A673 (cell line): ENCODE data around the gene CGNL1. TPM values are rescaled to one million over a fixed set of nuclear protein-coding genes. Genes with fewer than 3 reads are reported as not detected.

ENCODE experiments used
- BruUV-seq: library from RNA; stranded (reverse); fragments of 400-500 nt; replicated peaks from 2 replicates; lab custom pipeline; 2021; lab: Mats Ljungman, UMichigan
- CTCF ChIA-PET: fragments of 300-600 bp; sonication (Branson Sonifier 250); formaldehyde crosslinking; loops from one replicate; lab custom pipeline; 2022; ENCODE audit warnings: antibody characterized with exemption; lab: Charles Lee
- POLR2A ChIA-PET: fragments of 300-600 bp; sonication (Branson Sonifier 250); formaldehyde crosslinking; loops from one replicate; lab custom pipeline; 2022; ENCODE audit warnings: antibody characterized with exemption; ENCODE audit not compliant: low non-redundant PET; lab: Charles Lee
- DNase-seq: peaks from one replicate; pipeline ENCODE4 v3.0.0-alpha.2; 2015; ENCODE audit warnings: low spot score
- H3K27ac ChIP-seq: fragments of 200-600 bp; sonication (generic); 2 replicates; pipeline ENCODE4 v1.5.1; 2016; ENCODE audit warnings: mixed run types, low read depth, mild to moderate bottlenecking, mixed read lengths, antibody characterized with exemption, low read length; ENCODE audit not compliant: poor library complexity, severe bottlenecking
- H3K27me3 ChIP-seq: fragments of 200-600 bp; sonication (generic); replicated peaks from 2 replicates; pipeline ENCODE4 v1.6.1; 2017; ENCODE audit warnings: mixed run types, low read depth, mild to moderate bottlenecking, mixed read lengths, antibody characterized with exemption, low read length; ENCODE audit not compliant: insufficient read depth, poor library complexity
- H3K36me3 ChIP-seq: fragments of 200-600 bp; sonication (generic); 2 replicates; pipeline ENCODE4 v1.6.1; 2016; ENCODE audit warnings: mixed run types, mild to moderate bottlenecking, mixed read lengths, antibody characterized with exemption, low read length; ENCODE audit not compliant: insufficient read depth, poor library complexity, severe bottlenecking
- H3K4me1 ChIP-seq: fragments of 200-600 bp; sonication (generic); 2 replicates; pipeline ENCODE4 v1.6.1; 2017; ENCODE audit warnings: mixed run types, mild to moderate bottlenecking, mixed read lengths, antibody characterized with exemption, low read length; ENCODE audit not compliant: insufficient read depth, poor library complexity, severe bottlenecking
- H3K4me3 ChIP-seq: fragments of 200-600 bp; sonication (generic); 2 replicates; pipeline ENCODE4 v1.5.1; 2016; ENCODE audit warnings: low read depth, mixed run types, mild to moderate bottlenecking, mixed read lengths, low read length; ENCODE audit not compliant: poor library complexity, severe bottlenecking
- H3K9me3 ChIP-seq: fragments of 200-600 bp; sonication (generic); 2 replicates; pipeline ENCODE4 v1.6.1; 2016; ENCODE audit warnings: mixed run types, low read depth, mild to moderate bottlenecking, mixed read lengths, antibody characterized with exemption, low read length; ENCODE audit not compliant: poor library complexity, severe bottlenecking
- EZH2 ChIP-seq: fragments of 200-600 bp; sonication (generic); IDR thresholded peaks from 2 replicates; pipeline ENCODE4 v1.6.1; 2017; ENCODE audit warnings: borderline replicate concordance, low read depth, mild to moderate bottlenecking, mixed read lengths, antibody characterized with exemption, low read length; ENCODE audit not compliant: poor library complexity, severe bottlenecking
- intact Hi-C: fragments of 100-400 bp; cut with micrococcal nuclease; formaldehyde crosslinking; loops from one replicate; pipeline ENCODE4 v1.10.0; 2022; ENCODE audit not compliant: unreplicated experiment
- total RNA-seq: library from RNA; stranded (reverse); gene quantifications from 2 replicates; pipeline ENCODE4 v1.2.3, GENCODE V29; 2021
- TF ChIP-seq, protein P1 (sequence below): fragments of 300-800, 200-600 bp; sonication (generic); conservative IDR thresholded peaks from 2 replicates; pipeline ENCODE4 v1.5.1; 2017; ENCODE audit warnings: low read depth, mild to moderate bottlenecking, antibody characterized with exemption, low read length, moderate library complexity, mixed read lengths

CGNL1 gene
- total RNA-seq, 1 experiment from 2014 or later, result 0.58 TPM

DNA sequence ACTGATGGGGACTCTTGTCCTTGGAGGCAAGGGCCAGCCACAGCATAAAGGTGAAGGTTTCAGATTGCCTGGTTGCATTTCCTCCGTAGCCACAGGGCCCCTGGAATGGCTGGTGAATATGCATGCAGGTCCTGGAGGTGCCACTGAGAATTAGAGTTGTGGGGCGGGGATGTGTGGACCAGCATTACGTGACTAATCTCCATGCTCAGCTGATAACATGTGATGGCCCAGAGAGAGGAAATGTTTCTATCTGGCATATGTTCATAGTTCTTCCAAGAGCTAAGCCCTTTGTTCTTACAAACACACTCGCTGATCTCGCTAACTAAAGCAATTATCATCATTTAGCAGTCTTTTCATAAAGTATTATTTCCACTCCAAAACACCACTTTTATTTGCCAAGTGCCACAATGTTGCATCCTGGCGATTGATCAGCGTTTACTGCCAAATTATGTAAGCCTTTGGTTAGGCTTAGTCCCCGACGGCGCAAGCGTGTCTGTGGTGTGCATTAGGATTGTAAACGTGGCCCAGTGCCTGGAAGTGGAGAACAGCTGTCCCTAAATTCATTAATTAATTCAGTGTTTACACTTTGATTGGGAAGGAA, 55.9 kb downstream of the CGNL1 start:
- ChIA-PET CTCF (no interaction called here), POLR2A (interaction anchor here (0.7 kb wide), 1 partner anchor 15 kb away, joined by 3 read pairs; no protein-coding TSS in a partner anchor)
- intact Hi-C loops, result no loop called here
- no peaks in the 10 kb centered on the region for H3K9me3 ChIP-seq
- no peak for TF ChIP-seq EZH2
- TF ChIP-seq, protein P1, sequence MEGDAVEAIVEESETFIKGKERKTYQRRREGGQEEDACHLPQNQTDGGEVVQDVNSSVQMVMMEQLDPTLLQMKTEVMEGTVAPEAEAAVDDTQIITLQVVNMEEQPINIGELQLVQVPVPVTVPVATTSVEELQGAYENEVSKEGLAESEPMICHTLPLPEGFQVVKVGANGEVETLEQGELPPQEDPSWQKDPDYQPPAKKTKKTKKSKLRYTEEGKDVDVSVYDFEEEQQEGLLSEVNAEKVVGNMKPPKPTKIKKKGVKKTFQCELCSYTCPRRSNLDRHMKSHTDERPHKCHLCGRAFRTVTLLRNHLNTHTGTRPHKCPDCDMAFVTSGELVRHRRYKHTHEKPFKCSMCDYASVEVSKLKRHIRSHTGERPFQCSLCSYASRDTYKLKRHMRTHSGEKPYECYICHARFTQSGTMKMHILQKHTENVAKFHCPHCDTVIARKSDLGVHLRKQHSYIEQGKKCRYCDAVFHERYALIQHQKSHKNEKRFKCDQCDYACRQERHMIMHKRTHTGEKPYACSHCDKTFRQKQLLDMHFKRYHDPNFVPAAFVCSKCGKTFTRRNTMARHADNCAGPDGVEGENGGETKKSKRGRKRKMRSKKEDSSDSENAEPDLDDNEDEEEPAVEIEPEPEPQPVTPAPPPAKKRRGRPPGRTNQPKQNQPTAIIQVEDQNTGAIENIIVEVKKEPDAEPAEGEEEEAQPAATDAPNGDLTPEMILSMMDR, result no peak
- BruUV-seq, result no TSS peak
- DNase-seq, result peak; percentile 44
- no peak overlapping the region for H3K27ac ChIP-seq
- no peaks in the 10 kb centered on the region for H3K4me1 ChIP-seq
- no peaks in the 10 kb centered on the region for H3K36me3 ChIP-seq
- H3K4me3 ChIP-seq, result no peak overlapping the region
- no peaks in the 10 kb centered on the region for H3K27me3 ChIP-seq

DNA sequence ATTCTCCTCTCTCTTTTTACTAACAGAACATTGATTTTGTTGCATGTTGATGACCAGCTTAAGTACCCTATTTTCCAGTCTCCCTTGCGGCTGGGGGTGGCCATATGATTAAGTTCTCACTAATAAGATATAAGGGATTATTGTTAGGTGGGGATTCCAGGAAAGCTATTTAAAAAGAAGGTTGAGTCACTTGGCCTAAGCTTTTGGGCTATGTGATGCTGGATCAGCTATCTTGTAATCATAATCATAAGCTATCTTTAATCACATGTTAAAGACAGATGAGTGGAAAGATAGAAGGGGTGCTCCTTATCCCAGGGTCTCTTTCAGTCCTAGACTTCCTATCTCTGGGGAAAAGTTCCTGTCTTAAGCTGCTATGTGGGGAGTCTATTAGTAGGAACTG, 59.9 kb downstream of the CGNL1 start:
- Histone ChIP-seq H3K4me3 (no peak overlapping the region), H3K4me1 (no peaks in the 10 kb centered on the region), H3K27ac (no peak overlapping the region), H3K36me3 (no peaks in the 10 kb centered on the region), H3K9me3 (no peaks in the 10 kb centered on the region), H3K27me3 (no peaks in the 10 kb centered on the region)
- DNase-seq, result no peak
- no TSS peak for BruUV-seq
- ChIA-PET POLR2A (no interaction called here), CTCF (no interaction called here)
- no peak for TF ChIP-seq EZH2
- intact Hi-C loops, result no loop called here

DNA sequence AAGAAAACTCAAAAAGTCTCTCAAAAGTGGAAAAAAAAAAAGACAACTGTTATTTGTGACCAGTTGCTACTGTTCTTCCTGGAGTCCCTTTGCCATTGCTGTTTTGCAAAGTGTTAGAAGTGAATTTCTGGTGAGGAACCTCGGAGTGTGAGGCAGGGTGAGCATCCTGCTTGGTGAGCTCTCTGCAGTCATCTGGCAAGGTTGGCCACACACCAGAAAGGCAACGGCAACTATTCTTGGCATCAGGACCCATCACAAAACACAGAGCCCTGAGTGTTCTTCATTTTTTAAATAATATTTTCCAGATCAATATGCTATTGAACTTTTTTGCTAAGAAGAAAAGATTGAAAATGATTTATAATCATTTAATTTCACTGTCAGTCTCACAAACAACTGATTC, 60.7 kb downstream of the CGNL1 start:
- Histone ChIP-seq H3K27me3 (no peaks in the 10 kb centered on the region), H3K36me3 (no peaks in the 10 kb centered on the region), H3K9me3 (no peaks in the 10 kb centered on the region), H3K27ac (no peak overlapping the region), H3K4me1 (no peaks in the 10 kb centered on the region), H3K4me3 (no peak overlapping the region)
- no peak for TF ChIP-seq EZH2
- TF ChIP-seq, protein P1, result no peak
- CTCF ChIA-PET, result no interaction called here
- POLR2A ChIA-PET, result interaction anchor here (0.5 kb wide), 1 partner anchor 52 kb away, joined by 3 read pairs; no protein-coding TSS in a partner anchor
- no TSS peak for BruUV-seq
- intact Hi-C loops, result no loop called here
- no peak for DNase-seq

DNA sequence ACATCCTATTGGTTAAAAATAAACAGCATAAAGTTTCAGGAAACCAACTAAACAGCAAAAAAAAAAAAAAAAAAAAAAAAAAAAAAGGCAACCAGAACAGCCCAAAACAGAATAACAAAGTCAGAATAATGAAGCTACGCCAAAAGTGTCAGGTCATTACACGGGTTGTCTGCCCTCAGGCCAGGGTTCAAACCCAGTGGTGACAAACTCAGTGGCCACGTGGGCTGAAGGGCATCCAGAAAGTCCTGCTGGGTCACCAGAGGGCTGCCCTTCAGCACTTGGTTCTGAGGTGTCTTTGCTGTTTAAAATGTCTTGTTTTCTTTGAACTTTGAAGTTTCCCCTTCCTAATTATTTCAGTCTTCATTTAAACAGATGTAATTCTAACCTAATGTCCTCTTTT, 61.3 kb downstream of the CGNL1 start:
- Histone ChIP-seq H3K9me3 (no peaks in the 10 kb centered on the region), H3K27me3 (no peaks in the 10 kb centered on the region), H3K36me3 (no peaks in the 10 kb centered on the region), H3K4me1 (no peaks in the 10 kb centered on the region), H3K4me3 (no peak overlapping the region), H3K27ac (no peak overlapping the region)
- TF ChIP-seq, protein P1, result no peak
- TF ChIP-seq EZH2, result no peak
- POLR2A ChIA-PET, result interaction anchor here (0.7 kb wide), 1 partner anchor 54 kb away, joined by 5 read pairs; no protein-coding TSS in a partner anchor
- BruUV-seq, result no TSS peak
- CTCF ChIA-PET, result no interaction called here
- DNase-seq, result no peak
- intact Hi-C loops, result no loop called here
